HepG2 (cell line): ENCODE data around the gene MAP2K7. TPM values are rescaled to one million over a fixed set of nuclear protein-coding genes. Genes with fewer than 3 reads are reported as not detected.
A peak's percentile ranks its signal among the peaks of the same experiment; 100 is the strongest.

Experiments used
- AGO1 ChIP-seq: fragments of 200-400 bp; formaldehyde crosslinking; IDR thresholded peaks from 2 replicates; pipeline ENCODE4 v1.6.1; 2017; ENCODE audit warnings: mild to moderate bottlenecking, low read depth, low read length, moderate library complexity; ENCODE audit not compliant: poor library complexity, severe bottlenecking
- ARNTL ChIP-seq: sonication (generic); formaldehyde crosslinking; IDR thresholded peaks from 2 replicates; pipeline ENCODE4 v1.4.0; 2020; ENCODE audit warnings: mild to moderate bottlenecking, missing genetic modification reagents
- FOXP1 ChIP-seq, 2 experiments: fragments of 450-650 bp in 1 of 2; IDR thresholded peaks; 2 replicates each; pipeline ENCODE4 v1.6.1; 2017 to 2018; ENCODE audit warnings: antibody characterized with exemption in 1 of 2
- PHF21A ChIP-seq: sonication (generic); formaldehyde crosslinking; IDR thresholded peaks from 2 replicates; pipeline ENCODE4 v1.5.0; 2020; ENCODE audit warnings: mild to moderate bottlenecking, missing genetic modification reagents
- RELA ChIP-seq: sonication (generic); formaldehyde crosslinking; IDR thresholded peaks from 2 replicates; pipeline ENCODE4 v1.4.0; 2020; ENCODE audit warnings: missing genetic modification reagents
- SMARCC2 ChIP-seq: fragments of 450-650 bp; IDR thresholded peaks from 2 replicates; pipeline ENCODE4 v1.6.1; 2017; ENCODE audit warnings: antibody characterized with exemption, mild to moderate bottlenecking
- SOX6 ChIP-seq, 2 experiments: fragments of 450-650 bp in 1 of 2; sonication (generic) in 1 of 2; formaldehyde crosslinking in 1 of 2; IDR thresholded peaks; 2 replicates each; pipeline versions ENCODE4 v1.4.0 to v1.6.1; 2017 to 2020; ENCODE audit warnings: antibody characterized with exemption in 1 of 2, mild to moderate bottlenecking in 1 of 2, missing genetic modification reagents in 1 of 2
- TAF1 ChIP-seq: sonication (generic); formaldehyde crosslinking; IDR thresholded peaks from 2 replicates; pipeline ENCODE4 v1.4.0; 2020; ENCODE audit warnings: missing genetic modification reagents
- TCF12 ChIP-seq, 2 experiments: fragments of 450-650 bp in 1 of 2; sonication (generic) in 1 of 2; formaldehyde crosslinking in 1 of 2; IDR thresholded peaks; 2 replicates each; pipeline versions ENCODE4 v1.6.1 to v1.8.0; 2017 to 2022; ENCODE audit warnings: antibody characterized with exemption in 1 of 2, mild to moderate bottlenecking in 1 of 2, missing genetic modification reagents in 1 of 2, moderate library complexity in 1 of 2
- ZNF263 ChIP-seq: sonication (generic); formaldehyde crosslinking; IDR thresholded peaks from 2 replicates; pipeline ENCODE4 v1.4.0; 2020; ENCODE audit warnings: missing genetic modification reagents
- ZNF549 ChIP-seq: sonication (generic); formaldehyde crosslinking; IDR thresholded peaks from 2 replicates; pipeline ENCODE4 v1.5.0; 2020; ENCODE audit warnings: missing genetic modification reagents
- ZNF605 ChIP-seq: sonication (generic); formaldehyde crosslinking; IDR thresholded peaks from 2 replicates; pipeline ENCODE4 v1.8.0; 2022; ENCODE audit warnings: mild to moderate bottlenecking, missing genetic modification reagents
- ZNF768 ChIP-seq: sonication (generic); formaldehyde crosslinking; IDR thresholded peaks from 2 replicates; pipeline ENCODE4 v1.4.0; 2020; ENCODE audit warnings: missing genetic modification reagents
- ZNF772 ChIP-seq: sonication (generic); formaldehyde crosslinking; IDR thresholded peaks from 2 replicates; pipeline ENCODE4 v1.5.0; 2020; ENCODE audit warnings: mild to moderate bottlenecking, missing genetic modification reagents
- ZSCAN9 ChIP-seq: IDR thresholded peaks from 2 replicates; pipeline ENCODE4 v1.6.1; 2016; ENCODE audit warnings: borderline replicate concordance
- polyA plus RNA-seq, 8 experiments: library from polyadenylated mRNA; depleted of rRNA in 3 of 8; stranded (reverse) in 7 of 8; unstranded in 1 of 8; fragments of >200 nt; fragmentation: Illumina TruSeq in 4 of 8; extraction: Trizol in 4 of 8; gene quantifications; 2 replicates each; pipeline versions ENCODE4 v1.2.1 to v1.2.3, GENCODE V29; 2011 to 2016; ENCODE audit warnings: low read depth in 4 of 8, missing spikeins in 1 of 8, mixed read lengths in 1 of 8; ENCODE audit not compliant: insufficient read depth in 1 of 8
- total RNA-seq, 5 experiments: library from RNA; depleted of rRNA; stranded (reverse); fragments of >200 nt; fragmentation: Illumina TruSeq; extraction: Trizol; gene quantifications; 2 replicates each; pipeline ENCODE4 v1.2.3, GENCODE V29; 2016; ENCODE audit warnings: low read depth in 1 of 5
- TF ChIP-seq, protein P1 (sequence below), 2 experiments: sonication (generic) in 1 of 2; formaldehyde crosslinking in 1 of 2; IDR thresholded peaks; 2 replicates each; pipeline versions ENCODE4 v1.4.0 to v1.6.1; 2016 to 2020; ENCODE audit warnings: borderline replicate concordance in 1 of 2, low read depth in 1 of 2, mild to moderate bottlenecking in 1 of 2, missing genetic modification reagents in 1 of 2
- TF ChIP-seq, protein P2 (sequence below): sonication (generic); formaldehyde crosslinking; IDR thresholded peaks from 2 replicates; pipeline ENCODE4 v1.4.0; 2020; ENCODE audit warnings: mild to moderate bottlenecking, missing genetic modification reagents
- TF ChIP-seq, protein P3 (sequence below): sonication (generic); formaldehyde crosslinking; IDR thresholded peaks from 2 replicates; pipeline ENCODE4 v1.8.0; 2022; ENCODE audit warnings: missing genetic modification reagents, low read depth, mild to moderate bottlenecking, borderline replicate concordance
- TF ChIP-seq, protein P4 (sequence below): IDR thresholded peaks from 2 replicates; pipeline ENCODE4 v1.6.1; 2012; ENCODE audit warnings: inconsistent platforms
- TF ChIP-seq, protein P5 (sequence below): IDR thresholded peaks from 2 replicates; pipeline ENCODE4 v1.6.1; 2018; ENCODE audit warnings: missing genetic modification reagents, mild to moderate bottlenecking, missing compliant biosample characterization
- TF ChIP-seq, protein P6 (sequence below): sonication (generic); formaldehyde crosslinking; IDR thresholded peaks from 2 replicates; pipeline ENCODE4 v1.4.0; 2020; ENCODE audit warnings: missing genetic modification reagents

MAP2K7 gene
- total and polyA plus RNA-seq, 2 of the 13 experiments (the other 11 are each of a cell fraction or from before 2014, with no cell fraction given) = 9.0 to 10.8 TPM

DNA sequence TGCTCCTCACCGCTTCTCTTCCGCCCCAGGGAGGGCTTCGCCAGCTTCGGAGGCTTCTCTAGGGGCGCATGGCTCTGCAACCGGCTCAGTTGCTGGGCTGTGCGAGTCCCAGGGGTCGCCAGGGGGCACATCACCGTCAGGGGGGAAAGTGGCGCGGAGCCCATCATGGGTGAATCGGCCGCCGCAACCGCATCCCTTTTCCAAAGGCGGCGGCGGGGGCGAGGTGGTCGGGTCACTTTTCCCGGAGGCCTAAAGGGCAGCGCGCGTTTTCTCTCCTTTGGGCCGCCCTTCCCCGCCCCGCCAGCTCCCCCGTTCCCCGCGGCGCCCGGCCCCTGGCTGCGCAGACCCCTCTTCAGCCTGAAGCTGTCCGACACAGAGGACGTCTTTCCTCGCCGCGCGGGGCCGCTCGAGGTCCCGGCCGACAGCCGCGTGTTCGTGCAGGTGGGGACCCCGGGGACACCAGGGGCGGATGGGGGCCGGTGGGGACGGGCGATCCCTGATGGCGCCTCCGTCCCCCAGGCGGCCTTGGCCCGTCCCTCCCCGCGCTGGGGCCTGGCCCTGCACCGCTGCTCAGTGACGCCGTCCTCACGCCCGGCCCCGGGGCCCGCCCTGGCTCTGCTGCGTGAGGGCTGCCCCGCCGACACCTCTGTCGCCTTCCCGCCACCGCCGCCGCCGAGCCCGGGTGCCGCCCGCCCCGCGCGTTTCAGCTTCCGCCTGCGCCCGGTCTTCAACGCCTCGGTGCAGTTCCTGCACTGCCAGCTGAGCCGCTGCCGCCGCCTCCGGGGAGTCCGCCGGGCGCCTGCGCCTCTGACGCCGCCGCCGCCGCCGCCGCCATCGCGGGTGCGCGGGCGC is 12.7 kb downstream of the MAP2K7 start (continued):
- TF ChIP-seq, protein P1, sequence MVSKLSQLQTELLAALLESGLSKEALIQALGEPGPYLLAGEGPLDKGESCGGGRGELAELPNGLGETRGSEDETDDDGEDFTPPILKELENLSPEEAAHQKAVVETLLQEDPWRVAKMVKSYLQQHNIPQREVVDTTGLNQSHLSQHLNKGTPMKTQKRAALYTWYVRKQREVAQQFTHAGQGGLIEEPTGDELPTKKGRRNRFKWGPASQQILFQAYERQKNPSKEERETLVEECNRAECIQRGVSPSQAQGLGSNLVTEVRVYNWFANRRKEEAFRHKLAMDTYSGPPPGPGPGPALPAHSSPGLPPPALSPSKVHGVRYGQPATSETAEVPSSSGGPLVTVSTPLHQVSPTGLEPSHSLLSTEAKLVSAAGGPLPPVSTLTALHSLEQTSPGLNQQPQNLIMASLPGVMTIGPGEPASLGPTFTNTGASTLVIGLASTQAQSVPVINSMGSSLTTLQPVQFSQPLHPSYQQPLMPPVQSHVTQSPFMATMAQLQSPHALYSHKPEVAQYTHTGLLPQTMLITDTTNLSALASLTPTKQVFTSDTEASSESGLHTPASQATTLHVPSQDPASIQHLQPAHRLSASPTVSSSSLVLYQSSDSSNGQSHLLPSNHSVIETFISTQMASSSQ (IDR thresholded peaks at IDR 0.05; ENCODE audit: low read depth) = no peak
- TF ChIP-seq, protein P1 (CRISPR knock-in tag; IDR thresholded peaks at IDR 0.05; ENCODE audit: borderline replicate concordance) = 0 out of 2 replicates have a peak, but pooled peaks have one; percentile 42
- TF ChIP-seq ARNTL (CRISPR knock-in tag) (0 out of 2 replicates have a peak, but pooled peaks have one; percentile 38), SMARCC2 (no peak), TAF1 (CRISPR knock-in tag) (no peak), ZNF772 (CRISPR knock-in tag) (peak; percentile 54; the same call in 1 of the 2 replicates), RELA (CRISPR knock-in tag) (no peak), ZNF263 (CRISPR knock-in tag) (no peak), ZNF549 (CRISPR knock-in tag) (no peak), ZNF605 (0 out of 2 replicates have a peak, but pooled peaks have one; percentile 12), SOX6 (IDR thresholded peaks at IDR 0.05) (no peak), SOX6 (CRISPR knock-in tag; IDR thresholded peaks at IDR 0.05) (no peak), ZSCAN9 (CRISPR knock-in tag) (no peak), AGO1 (peak; percentile 98), TCF12 (IDR thresholded peaks at IDR 0.05) (no peak), TCF12 (CRISPR knock-in tag; IDR thresholded peaks at IDR 0.05) (no peak), PHF21A (no peak), FOXP1 (IDR thresholded peaks at IDR 0.05) (no peak), FOXP1 (CRISPR knock-in tag; IDR thresholded peaks at IDR 0.05) (no peak), ZNF768 (peak; percentile 42; the same call in 1 of the 2 replicates)
- TF ChIP-seq, protein P2, sequence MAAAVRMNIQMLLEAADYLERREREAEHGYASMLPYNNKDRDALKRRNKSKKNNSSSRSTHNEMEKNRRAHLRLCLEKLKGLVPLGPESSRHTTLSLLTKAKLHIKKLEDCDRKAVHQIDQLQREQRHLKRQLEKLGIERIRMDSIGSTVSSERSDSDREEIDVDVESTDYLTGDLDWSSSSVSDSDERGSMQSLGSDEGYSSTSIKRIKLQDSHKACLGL (CRISPR knock-in tag) = no peak
- TF ChIP-seq, protein P3, sequence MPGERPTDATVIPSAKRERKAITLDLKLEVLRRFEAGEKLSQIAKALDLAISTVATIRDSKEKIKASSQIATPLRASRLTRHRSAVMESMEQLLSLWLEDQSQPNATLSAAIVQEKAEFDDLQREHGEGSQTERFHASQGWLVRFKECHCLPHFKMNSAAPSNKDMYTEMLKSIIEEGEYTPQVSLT = no peak
- TF ChIP-seq, protein P4, sequence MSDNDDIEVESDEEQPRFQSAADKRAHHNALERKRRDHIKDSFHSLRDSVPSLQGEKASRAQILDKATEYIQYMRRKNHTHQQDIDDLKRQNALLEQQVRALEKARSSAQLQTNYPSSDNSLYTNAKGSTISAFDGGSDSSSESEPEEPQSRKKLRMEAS = peak; percentile 77
- TF ChIP-seq, protein P5, sequence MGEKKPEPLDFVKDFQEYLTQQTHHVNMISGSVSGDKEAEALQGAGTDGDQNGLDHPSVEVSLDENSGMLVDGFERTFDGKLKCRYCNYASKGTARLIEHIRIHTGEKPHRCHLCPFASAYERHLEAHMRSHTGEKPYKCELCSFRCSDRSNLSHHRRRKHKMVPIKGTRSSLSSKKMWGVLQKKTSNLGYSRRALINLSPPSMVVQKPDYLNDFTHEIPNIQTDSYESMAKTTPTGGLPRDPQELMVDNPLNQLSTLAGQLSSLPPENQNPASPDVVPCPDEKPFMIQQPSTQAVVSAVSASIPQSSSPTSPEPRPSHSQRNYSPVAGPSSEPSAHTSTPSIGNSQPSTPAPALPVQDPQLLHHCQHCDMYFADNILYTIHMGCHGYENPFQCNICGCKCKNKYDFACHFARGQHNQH = no peak
- TF ChIP-seq, protein P6, sequence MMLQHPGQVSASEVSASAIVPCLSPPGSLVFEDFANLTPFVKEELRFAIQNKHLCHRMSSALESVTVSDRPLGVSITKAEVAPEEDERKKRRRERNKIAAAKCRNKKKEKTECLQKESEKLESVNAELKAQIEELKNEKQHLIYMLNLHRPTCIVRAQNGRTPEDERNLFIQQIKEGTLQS (CRISPR knock-in tag) = no peak
